Ascending aorta (tissue), 2 donors: ENCODE results near the gene PRRG1. TPM values are rescaled to one million over a fixed set of nuclear protein-coding genes. Genes with fewer than 3 reads are reported as not detected.

Source experiments
- DNase-seq, 2 donors: peaks; one replicate each; pipeline ENCODE4 v3.0.0-alpha.2; 2019; ENCODE audit warnings: low spot score in 2 of 2
- H3K27ac ChIP-seq, 2 donors: fragments of 200-600 bp; sonication (generic); one replicate each; pipeline ENCODE4 v1.5.1; 2016 to 2017; ENCODE audit warnings: mild to moderate bottlenecking in 1 of 2
- H3K27me3 ChIP-seq: fragments of 200-600 bp; sonication (generic); one replicate; pipeline ENCODE4 v1.5.1; 2017
- H3K36me3 ChIP-seq, 2 donors: fragments of 200-600 bp; sonication (generic); one replicate each; pipeline ENCODE4 v1.5.1; 2016
- H3K4me1 ChIP-seq, 2 donors: fragments of 200-600 bp; sonication (generic); one replicate each; pipeline ENCODE4 v1.5.1; 2016 to 2017; ENCODE audit warnings: mild to moderate bottlenecking in 1 of 2
- H3K4me3 ChIP-seq, 2 donors: fragments of 200-600 bp; sonication (generic); one replicate each; pipeline ENCODE4 v1.5.1; 2016 to 2017; ENCODE audit warnings: mild to moderate bottlenecking in 1 of 2
- H3K9me3 ChIP-seq, 2 donors: fragments of 200-600 bp; sonication (generic); one replicate each; pipeline ENCODE4 v1.5.1; 2016
- intact Hi-C: fragments of 100-400 bp; cut with DNase I; formaldehyde crosslinking; loops from one replicate; pipeline ENCODE4 v1.15.1; 2023
- total RNA-seq: library from RNA; depleted of rRNA; stranded (reverse); fragments of >200 nt; gene quantifications from one replicate; pipeline ENCODE4 v1.1.0, GENCODE V29; 2016
- TF ChIP-seq, protein P1 (sequence below), 3 experiments: fragments of 200-600 bp in 2 of 3; fragments of 450-650 bp in 1 of 3; sonication (generic) in 2 of 3; IDR thresholded peaks; one replicate each; pipeline ENCODE4 v1.5.1; 2016 to 2019; ENCODE audit warnings: antibody characterized with exemption in 3 of 3, mild to moderate bottlenecking in 1 of 3, moderate library complexity in 1 of 3

Gene PRRG1
- total RNA-seq, 1 donor from 2014 or later = 3.9 TPM

- TF ChIP-seq, protein P1, sequence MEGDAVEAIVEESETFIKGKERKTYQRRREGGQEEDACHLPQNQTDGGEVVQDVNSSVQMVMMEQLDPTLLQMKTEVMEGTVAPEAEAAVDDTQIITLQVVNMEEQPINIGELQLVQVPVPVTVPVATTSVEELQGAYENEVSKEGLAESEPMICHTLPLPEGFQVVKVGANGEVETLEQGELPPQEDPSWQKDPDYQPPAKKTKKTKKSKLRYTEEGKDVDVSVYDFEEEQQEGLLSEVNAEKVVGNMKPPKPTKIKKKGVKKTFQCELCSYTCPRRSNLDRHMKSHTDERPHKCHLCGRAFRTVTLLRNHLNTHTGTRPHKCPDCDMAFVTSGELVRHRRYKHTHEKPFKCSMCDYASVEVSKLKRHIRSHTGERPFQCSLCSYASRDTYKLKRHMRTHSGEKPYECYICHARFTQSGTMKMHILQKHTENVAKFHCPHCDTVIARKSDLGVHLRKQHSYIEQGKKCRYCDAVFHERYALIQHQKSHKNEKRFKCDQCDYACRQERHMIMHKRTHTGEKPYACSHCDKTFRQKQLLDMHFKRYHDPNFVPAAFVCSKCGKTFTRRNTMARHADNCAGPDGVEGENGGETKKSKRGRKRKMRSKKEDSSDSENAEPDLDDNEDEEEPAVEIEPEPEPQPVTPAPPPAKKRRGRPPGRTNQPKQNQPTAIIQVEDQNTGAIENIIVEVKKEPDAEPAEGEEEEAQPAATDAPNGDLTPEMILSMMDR (IDR thresholded peaks at IDR 0.05) = no peak
- intact Hi-C loops = no loop called here
These were observed 18.5 kb upstream of the PRRG1 start for GRCh38 chrX:37330642-37331041.

DNA sequence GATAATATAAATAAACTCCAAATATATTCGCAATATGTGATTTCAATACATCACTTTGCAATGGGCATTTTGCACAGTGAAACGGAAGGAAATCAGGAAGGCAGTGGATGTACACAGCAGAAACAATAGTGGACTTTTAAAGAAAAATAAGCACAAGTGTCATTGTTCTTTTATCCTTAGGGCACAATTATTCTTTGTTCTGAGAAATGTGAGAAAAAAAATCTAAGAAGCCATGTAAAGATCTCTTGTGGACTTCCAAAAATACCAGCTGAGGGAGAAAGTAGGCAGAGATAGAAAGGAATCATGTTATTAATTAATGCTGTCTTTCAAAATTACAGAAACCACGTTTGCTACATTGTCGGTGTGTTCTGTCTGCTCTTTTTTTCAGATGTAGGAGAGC lies 17.6 kb upstream of the PRRG1 start:
- Histone ChIP-seq H3K27ac (no peak overlapping the region), H3K27me3 (no peaks in the 10 kb centered on the region), H3K36me3 (no peaks in the 10 kb centered on the region), H3K9me3 (no peaks in the 10 kb centered on the region), H3K4me3 (no peak overlapping the region), H3K4me1 (no peaks in the 10 kb centered on the region)
- DNase-seq = no peak
- intact Hi-C loops = no loop called here
- TF ChIP-seq, protein P1 (IDR thresholded peaks at IDR 0.05) = no peak

More at GRCh38 chrX:37330642-37331041, 18.5 kb upstream of the PRRG1 start:
- H3K9me3 ChIP-seq = no peaks in the 10 kb centered on the region
- no peak overlapping the region for H3K27ac ChIP-seq
- no peak overlapping the region for H3K4me3 ChIP-seq
- no peaks in the 10 kb centered on the region for H3K4me1 ChIP-seq
- no peaks in the 10 kb centered on the region for H3K36me3 ChIP-seq
- no peak for DNase-seq
- no peaks in the 10 kb centered on the region for H3K27me3 ChIP-seq

GRCh38 chrX:37332055-37332454 lies 17.1 kb upstream of the PRRG1 start:
- TF ChIP-seq, protein P1 (IDR thresholded peaks at IDR 0.05) = no peak
- no peak overlapping the region for H3K4me3 ChIP-seq
- H3K36me3 ChIP-seq = no peaks in the 10 kb centered on the region
- intact Hi-C loops = no loop called here
- H3K4me1 ChIP-seq = no peaks in the 10 kb centered on the region
- no peaks in the 10 kb centered on the region for H3K27me3 ChIP-seq
- no peak for DNase-seq
- H3K9me3 ChIP-seq = no peaks in the 10 kb centered on the region
- no peak overlapping the region for H3K27ac ChIP-seq

DNA sequence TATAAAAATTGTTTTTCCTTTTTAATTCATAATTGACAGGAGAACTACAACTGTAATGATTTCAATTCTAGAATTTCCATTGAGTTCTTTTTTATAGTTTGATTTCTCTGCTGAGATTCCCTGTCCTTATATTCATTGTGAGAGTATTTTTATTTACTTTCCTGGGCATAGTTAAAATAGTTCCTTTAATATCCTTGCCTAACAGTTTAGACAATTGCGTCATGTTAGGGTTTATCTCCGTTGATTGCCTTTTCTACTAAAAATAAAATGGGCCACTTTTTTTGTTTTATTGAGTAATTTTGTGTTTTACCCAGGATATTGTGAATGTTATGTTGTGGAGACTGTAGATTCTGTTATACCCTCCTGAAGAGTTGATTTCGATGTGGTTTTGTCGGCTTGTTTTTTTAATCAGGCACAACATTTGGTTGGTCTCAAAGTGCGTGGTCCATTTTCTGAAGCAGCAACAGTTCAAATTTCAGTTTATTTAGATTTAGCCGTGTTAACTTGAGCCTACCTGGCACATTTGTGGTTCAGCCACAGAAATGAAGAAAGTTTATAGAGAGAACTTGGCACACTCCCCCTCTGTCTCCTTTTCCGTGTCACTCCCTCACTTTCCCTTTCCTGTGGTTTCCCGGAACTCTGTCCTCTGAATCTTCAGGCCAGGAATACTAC lies 16.0 kb upstream of the PRRG1 start:
- no peak overlapping the region for H3K4me3 ChIP-seq
- H3K27me3 ChIP-seq = no peaks in the 10 kb centered on the region
- DNase-seq = no peak
- no peaks in the 10 kb centered on the region for H3K9me3 ChIP-seq
- H3K27ac ChIP-seq = no peak overlapping the region
- TF ChIP-seq, protein P1 (IDR thresholded peaks at IDR 0.05) = no peak
- no peaks in the 10 kb centered on the region for H3K4me1 ChIP-seq
- H3K36me3 ChIP-seq = no peaks in the 10 kb centered on the region
- intact Hi-C loops = no loop called here

DNA sequence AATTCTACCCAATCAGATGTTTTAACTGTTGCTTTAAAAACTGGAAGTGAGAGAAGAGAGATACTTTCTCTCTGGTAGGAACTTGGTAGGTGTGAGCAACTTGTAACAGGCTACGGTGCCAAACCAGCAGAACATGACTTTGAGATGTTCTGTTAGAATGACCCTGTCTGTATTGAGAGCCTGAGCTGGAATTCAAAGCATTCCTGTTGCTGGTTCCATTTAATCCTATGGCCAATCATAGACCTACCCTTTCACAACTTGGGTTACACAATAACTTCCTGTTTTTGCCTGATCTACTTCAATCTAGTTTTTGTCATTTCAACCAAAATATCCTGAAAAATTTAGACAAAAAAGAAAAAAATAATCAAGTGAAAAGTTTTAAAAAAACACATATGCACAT lies 1.7 kb upstream of the PRRG1 start:
- Histone ChIP-seq H3K4me3 (no peak overlapping the region), H3K27ac (no peak overlapping the region), H3K36me3 (no peaks in the 10 kb centered on the region), H3K4me1 (no peaks in the 10 kb centered on the region), H3K9me3 (no peaks in the 10 kb centered on the region), H3K27me3 (no peaks in the 10 kb centered on the region)
- intact Hi-C loops = no loop called here
- no peak for DNase-seq
- TF ChIP-seq, protein P1 (IDR thresholded peaks at IDR 0.05) = no peak
